ENCODE results near the gene DNAH17.

DNA sequence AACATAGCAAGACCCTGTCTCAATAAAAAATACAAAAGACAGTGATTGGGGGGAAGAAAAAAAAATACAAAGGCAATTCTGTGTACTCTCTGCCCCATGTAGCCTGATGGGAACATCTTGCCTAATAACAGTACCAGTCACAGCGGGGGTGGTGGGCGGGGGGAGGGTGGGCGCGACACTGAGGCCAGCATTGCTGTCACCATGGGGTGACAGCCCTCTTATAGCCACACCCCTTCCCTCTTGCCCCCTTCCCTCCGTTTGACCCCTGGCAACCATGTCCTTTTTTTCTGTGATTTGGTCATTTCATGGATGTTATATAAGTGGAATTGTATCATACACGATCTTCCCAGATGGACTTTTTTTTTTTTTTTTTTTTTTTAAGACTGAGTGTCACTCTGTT, 80.9 kb downstream of the DNAH17 start:
- TF ChIP-seq, protein P1, sequence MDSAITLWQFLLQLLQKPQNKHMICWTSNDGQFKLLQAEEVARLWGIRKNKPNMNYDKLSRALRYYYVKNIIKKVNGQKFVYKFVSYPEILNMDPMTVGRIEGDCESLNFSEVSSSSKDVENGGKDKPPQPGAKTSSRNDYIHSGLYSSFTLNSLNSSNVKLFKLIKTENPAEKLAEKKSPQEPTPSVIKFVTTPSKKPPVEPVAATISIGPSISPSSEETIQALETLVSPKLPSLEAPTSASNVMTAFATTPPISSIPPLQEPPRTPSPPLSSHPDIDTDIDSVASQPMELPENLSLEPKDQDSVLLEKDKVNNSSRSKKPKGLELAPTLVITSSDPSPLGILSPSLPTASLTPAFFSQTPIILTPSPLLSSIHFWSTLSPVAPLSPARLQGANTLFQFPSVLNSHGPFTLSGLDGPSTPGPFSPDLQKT (CRISPR knock-in tag; IDR thresholded peaks at IDR 0.05; ENCODE audit: borderline replicate concordance): no peak
- TF ChIP-seq ZSCAN20 (CRISPR knock-in tag; IDR thresholded peaks at IDR 0.05; ENCODE audit: borderline replicate concordance) (no peak), EZH2 (conservative IDR thresholded peaks at IDR 0.05; ENCODE audit: low read depth, low read length) (no peak), MIER2 (CRISPR knock-in tag; IDR thresholded peaks at IDR 0.05) (no peak), HMG20B (CRISPR knock-in tag; conservative IDR thresholded peaks at IDR 0.05) (no peak), FOXK2 (IDR thresholded peaks at IDR 0.05) (no peak), RBM22 (optimal IDR thresholded peaks at IDR 0.05; ENCODE audit: low read length) (no peak), CENPT (CRISPR knock-in tag; IDR thresholded peaks at IDR 0.05; ENCODE audit: low read depth) (no peak)

Data from HepG2 (cell line).